ENCODE data around the gene INPP5D. TPM values are rescaled to one million over a fixed set of nuclear protein-coding genes. Genes with fewer than 3 reads are reported as not detected.

INPP5D gene
- total and polyA plus RNA-seq, 12 donors = 3.4 to 29.4 (median 14.3) TPM

GRCh38 chr2:233247116-233247515 is 187.0 kb downstream of the INPP5D start:
- Histone ChIP-seq H3K36me3 (replicated peaks in 1 of 2) (no peaks in the 10 kb centered on the region), H3K9me3 (replicated peaks in 1 of 3) (no peaks in the 10 kb centered on the region), H3K27me3 (no peaks in the 10 kb centered on the region), H3K27ac (no peak overlapping the region), H3K4me3 (no peak overlapping the region), H3K4me1 (replicated peaks in 1 of 2) (peaks cover under 1% of the 10 kb centered on the region in 2 donors)
- TF ChIP-seq, protein P1, sequence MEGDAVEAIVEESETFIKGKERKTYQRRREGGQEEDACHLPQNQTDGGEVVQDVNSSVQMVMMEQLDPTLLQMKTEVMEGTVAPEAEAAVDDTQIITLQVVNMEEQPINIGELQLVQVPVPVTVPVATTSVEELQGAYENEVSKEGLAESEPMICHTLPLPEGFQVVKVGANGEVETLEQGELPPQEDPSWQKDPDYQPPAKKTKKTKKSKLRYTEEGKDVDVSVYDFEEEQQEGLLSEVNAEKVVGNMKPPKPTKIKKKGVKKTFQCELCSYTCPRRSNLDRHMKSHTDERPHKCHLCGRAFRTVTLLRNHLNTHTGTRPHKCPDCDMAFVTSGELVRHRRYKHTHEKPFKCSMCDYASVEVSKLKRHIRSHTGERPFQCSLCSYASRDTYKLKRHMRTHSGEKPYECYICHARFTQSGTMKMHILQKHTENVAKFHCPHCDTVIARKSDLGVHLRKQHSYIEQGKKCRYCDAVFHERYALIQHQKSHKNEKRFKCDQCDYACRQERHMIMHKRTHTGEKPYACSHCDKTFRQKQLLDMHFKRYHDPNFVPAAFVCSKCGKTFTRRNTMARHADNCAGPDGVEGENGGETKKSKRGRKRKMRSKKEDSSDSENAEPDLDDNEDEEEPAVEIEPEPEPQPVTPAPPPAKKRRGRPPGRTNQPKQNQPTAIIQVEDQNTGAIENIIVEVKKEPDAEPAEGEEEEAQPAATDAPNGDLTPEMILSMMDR (IDR thresholded peaks at IDR 0.05) = no peak
- DNase-seq = no peak
- intact Hi-C loops (cut with DNase I) = loop anchor here in 1 of 2 donors (10.0 kb wide), 1 partner anchor 182 kb away; the partner anchor contains the start of gene INPP5D
- WGBS, 4 donors = 66 to 77% (median 70%) methylated on average over 2 of the region's 2 CpGs

- peaks cover 7% of the 10 kb centered on the region in 2 donors for H3K4me1 ChIP-seq (replicated peaks in 1 of 2)
- H3K36me3 ChIP-seq (replicated peaks in 1 of 2) = no peaks in the 10 kb centered on the region
- DNase-seq = no peak
- no peaks in the 10 kb centered on the region for H3K27me3 ChIP-seq
- intact Hi-C loops (cut with DNase I) = loop anchor here in 1 of 2 donors (10.0 kb wide), 1 partner anchor 183 kb away; the partner anchor contains the start of gene INPP5D
- H3K9me3 ChIP-seq (replicated peaks in 1 of 3) = no peaks in the 10 kb centered on the region
- no peak overlapping the region for H3K27ac ChIP-seq
- H3K4me3 ChIP-seq = no peak overlapping the region
- TF ChIP-seq POLR2A (IDR thresholded peaks at IDR 0.05) = no peak
- TF ChIP-seq, protein P1 (IDR thresholded peaks at IDR 0.05) = no peak
Observed at GRCh38 chr2:233247744-233248143, 187.6 kb downstream of the INPP5D start.

DNA sequence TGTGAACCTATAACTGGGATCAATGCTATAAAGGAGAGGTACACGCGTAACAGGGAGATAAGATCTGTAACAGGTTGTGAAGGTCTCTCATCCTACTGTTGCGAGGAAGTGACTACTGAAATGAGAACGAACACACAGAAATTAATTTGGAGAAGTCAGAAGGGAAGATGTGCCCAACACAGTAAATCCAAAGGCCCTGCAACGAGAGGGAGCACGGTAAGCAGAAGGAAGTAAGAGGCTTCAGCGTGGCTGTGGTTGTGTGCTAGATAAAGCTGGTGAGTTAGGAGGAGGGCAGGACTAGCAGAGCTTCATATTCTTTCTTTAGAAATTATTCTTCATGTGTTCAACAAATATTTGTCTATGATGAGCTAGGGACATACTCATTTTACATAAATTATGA is 188.9 kb downstream of the INPP5D start:
- no peaks in the 10 kb centered on the region for H3K9me3 ChIP-seq (replicated peaks in 1 of 3)
- no peaks in the 10 kb centered on the region for H3K27me3 ChIP-seq
- TF ChIP-seq, protein P1 (IDR thresholded peaks at IDR 0.05) = no peak
- no peak for TF ChIP-seq POLR2A (IDR thresholded peaks at IDR 0.05)
- peak in 2 of 7 donors; percentile 8 to 27 for DNase-seq
- no peaks in the 10 kb centered on the region for H3K36me3 ChIP-seq (replicated peaks in 1 of 2)
- WGBS, 4 donors = 58 to 63% (median 61%) methylated on average over 7 of the region's 7 CpGs
- H3K27ac ChIP-seq = no peak overlapping the region
- H3K4me3 ChIP-seq = no peak overlapping the region
- H3K4me1 ChIP-seq (replicated peaks in 1 of 2) = peaks cover 7 to 19% of the 10 kb centered on the region in 2 donors
- intact Hi-C loops (cut with DNase I) = loop anchor here in 1 of 2 donors (10.0 kb wide), 1 partner anchor 184 kb away; the partner anchor contains the start of gene INPP5D

DNA sequence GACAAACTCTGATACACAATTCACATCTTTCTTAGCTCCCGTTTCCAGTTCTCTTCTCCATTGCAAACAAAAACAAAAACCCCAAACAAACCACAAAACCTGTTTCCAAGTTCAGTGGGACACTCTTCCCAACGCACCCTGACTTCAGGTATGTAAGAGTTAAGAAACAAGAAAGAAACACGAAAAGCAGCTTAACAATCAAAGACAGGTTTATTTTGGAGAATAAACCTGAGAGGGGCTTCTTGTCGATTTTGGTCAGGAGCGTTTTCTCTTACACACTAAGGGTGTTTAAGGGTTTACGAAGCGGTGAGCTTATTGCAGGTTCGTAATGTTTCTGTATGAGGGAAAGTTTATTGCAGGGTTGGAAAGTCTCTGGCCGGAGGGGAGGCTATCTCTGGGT is 190.4 kb downstream of the INPP5D start:
- Histone ChIP-seq H3K27ac (no peak overlapping the region), H3K27me3 (no peaks in the 10 kb centered on the region), H3K36me3 (replicated peaks in 1 of 2) (no peaks in the 10 kb centered on the region), H3K4me1 (replicated peaks in 1 of 2) (peaks cover 7 to 24% of the 10 kb centered on the region in 2 donors), H3K9me3 (replicated peaks in 1 of 3) (no peaks in the 10 kb centered on the region), H3K4me3 (no peak overlapping the region)
- intact Hi-C loops (cut with DNase I) = loop anchor here (5.0 to 10.0 kb wide), 3 partner anchors 396 to 646 kb away; no protein-coding TSS in a partner anchor
- 89 to 92% (median 91%) methylated on average over 9 of the region's 9 CpGs for WGBS, 4 donors
- no peak for DNase-seq
- TF ChIP-seq POLR2A (IDR thresholded peaks at IDR 0.05) = no peak

DNA sequence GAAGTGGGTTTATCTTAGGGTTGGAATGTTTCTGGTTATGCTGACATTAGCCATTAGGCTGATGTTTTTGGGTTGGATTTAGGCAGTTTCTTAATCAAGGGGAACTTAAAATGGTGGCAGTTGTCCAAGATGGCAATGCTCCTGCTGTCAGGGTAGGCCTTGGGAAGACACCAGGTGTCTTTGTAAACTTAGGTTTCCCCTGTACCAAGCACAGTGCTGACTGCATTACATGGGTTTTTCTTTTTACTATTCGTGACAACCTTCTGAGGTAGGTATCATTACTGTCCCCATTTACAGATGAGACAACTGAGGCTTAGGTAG is 190.8 kb downstream of the INPP5D start:
- no peak for DNase-seq
- H3K36me3 ChIP-seq (replicated peaks in 1 of 2) = no peaks in the 10 kb centered on the region
- H3K27me3 ChIP-seq = no peaks in the 10 kb centered on the region
- TF ChIP-seq POLR2A (IDR thresholded peaks at IDR 0.05) = no peak
- TF ChIP-seq, protein P1 (IDR thresholded peaks at IDR 0.05) = no peak
- intact Hi-C loops (cut with DNase I) = loop anchor here (5.0 to 10.0 kb wide), 3 partner anchors 396 to 646 kb away; no protein-coding TSS in a partner anchor
- no peaks in the 10 kb centered on the region for H3K9me3 ChIP-seq (replicated peaks in 1 of 3)
- H3K4me3 ChIP-seq = peak overlapping the region in 1 of 4 donors; percentile 84
- H3K27ac ChIP-seq = peak overlapping the region in 4 of 5 donors; percentile 81 to 93 (median 84)
- WGBS, 4 donors = 56 to 82% (median 58%) methylated on average over 1 of the region's 1 CpG
- peaks cover 7 to 24% of the 10 kb centered on the region in 2 donors for H3K4me1 ChIP-seq (replicated peaks in 1 of 2)
